ENCODE measurements around the gene CDH16. TPM values are rescaled to one million over a fixed set of nuclear protein-coding genes. Genes with fewer than 3 reads are reported as not detected.

The CDH16 gene
- total RNA-seq, 4 donors from 2014 or later = not detected

DNA sequence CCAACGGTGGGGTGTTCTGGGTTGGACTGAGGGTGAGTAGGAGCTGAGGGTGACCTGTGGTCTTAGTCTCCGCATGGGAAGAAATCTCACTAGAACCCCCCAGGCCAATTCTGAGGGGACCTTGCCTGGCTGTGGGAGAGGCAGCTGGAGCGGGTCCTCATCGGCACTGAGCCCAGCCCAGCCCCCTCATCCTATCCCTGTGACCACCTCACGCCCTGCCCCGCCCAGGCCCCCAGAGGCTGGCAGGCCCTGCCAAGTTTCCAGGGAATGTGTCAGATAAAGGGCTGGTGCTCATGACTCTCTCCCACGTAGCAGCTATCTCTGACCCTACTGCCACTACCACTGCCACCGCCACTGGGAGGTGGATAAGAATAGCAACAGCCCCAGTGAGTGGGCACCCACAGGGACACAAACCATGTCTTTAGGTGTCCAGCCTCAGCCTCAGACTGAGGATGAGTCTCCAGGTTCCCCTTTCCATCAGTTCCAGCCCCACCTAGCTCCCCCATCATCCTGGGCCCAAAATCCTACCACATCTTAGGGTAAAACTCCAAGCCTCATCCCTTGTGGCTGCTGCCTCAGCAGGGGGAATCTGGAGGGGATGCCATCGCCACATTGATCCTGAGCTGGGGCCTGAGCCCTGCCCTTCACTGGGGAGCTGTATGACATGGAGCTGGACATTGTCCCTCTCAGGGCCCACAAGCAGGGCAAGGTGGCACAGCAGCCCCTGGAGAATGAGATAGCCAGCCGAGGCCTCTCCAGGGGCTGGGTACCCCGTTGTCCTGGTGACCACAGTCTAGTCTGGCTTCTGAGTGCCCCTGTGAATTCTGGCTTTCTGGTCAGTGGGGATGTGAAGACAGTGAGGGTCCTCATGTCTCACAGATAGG is 14.9 kb downstream of the CDH16 start:
- ATAC-seq (ENCODE audit: low FRiP score) (no peak), DNase-seq (ENCODE audit: low spot score) (no peak)
- TF ChIP-seq, protein P1, sequence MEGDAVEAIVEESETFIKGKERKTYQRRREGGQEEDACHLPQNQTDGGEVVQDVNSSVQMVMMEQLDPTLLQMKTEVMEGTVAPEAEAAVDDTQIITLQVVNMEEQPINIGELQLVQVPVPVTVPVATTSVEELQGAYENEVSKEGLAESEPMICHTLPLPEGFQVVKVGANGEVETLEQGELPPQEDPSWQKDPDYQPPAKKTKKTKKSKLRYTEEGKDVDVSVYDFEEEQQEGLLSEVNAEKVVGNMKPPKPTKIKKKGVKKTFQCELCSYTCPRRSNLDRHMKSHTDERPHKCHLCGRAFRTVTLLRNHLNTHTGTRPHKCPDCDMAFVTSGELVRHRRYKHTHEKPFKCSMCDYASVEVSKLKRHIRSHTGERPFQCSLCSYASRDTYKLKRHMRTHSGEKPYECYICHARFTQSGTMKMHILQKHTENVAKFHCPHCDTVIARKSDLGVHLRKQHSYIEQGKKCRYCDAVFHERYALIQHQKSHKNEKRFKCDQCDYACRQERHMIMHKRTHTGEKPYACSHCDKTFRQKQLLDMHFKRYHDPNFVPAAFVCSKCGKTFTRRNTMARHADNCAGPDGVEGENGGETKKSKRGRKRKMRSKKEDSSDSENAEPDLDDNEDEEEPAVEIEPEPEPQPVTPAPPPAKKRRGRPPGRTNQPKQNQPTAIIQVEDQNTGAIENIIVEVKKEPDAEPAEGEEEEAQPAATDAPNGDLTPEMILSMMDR (IDR thresholded peaks at IDR 0.05) = no peak

DNA sequence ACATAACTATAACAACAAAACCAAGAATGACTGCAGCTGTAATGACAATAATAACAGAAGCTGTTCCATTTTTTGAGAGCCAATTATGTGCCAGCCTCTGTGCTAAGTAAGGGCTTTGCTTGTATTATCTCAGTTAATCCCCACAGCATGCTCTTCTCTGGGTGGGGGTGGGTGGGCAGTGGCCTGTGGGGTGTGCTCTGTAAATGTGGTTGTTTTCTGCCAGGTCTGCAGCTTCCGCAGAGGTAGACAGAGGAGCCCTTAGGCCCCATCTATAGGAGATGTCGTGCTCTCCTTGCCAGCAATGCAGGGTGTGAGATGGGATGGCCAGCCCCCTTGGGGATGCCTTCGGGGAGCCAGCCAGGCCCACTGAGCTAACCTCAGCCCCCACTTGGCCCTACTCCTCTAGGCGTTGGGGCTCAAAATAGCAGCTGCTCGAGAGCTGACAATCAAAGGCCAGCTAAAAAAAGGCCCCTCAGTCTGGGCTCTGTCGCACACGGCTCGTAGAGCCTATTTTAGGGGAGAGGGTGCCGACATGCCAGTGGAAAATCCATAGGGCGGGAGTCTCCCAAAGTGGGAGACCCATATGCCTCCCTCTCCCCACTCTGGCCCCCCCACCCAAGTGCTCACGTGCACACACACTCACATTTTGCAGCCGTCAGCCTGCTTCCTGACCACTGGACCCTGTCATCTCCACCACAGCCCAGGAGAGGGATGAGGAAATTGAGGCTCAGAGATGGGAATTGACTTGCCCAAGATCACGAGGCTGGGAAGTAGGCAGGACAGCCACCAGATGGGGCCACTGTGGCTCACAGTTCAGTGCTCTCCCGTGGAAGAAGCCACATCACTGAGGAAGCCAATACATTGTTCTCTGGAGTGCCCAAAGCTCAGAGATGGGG is 15.8 kb downstream of the CDH16 start:
- TF ChIP-seq, protein P1 (IDR thresholded peaks at IDR 0.05) = no peak
- no peak for ATAC-seq (ENCODE audit: low FRiP score)
- no peak for DNase-seq (ENCODE audit: low spot score)

DNA sequence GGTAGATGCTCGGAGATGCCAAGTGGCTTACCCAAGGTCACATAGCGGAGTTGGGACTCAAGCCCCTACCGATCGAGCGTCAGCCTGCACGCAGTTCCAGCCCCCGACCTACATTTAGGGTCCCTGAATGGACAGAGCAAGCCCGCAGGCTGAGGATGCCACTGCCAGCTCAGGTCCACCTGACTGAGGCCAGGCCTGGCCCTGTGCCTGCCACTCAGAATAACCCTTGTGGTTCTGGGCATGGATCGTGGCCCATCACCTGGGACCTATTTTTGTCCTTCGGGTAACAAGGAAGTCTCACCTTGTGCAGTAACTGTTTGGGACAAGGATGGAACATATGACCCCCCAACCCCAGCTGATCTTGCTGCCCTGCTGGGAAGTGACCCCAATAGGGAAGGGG is 17.1 kb downstream of the CDH16 start:
- TF ChIP-seq, protein P1 (IDR thresholded peaks at IDR 0.05) = no peak
- ATAC-seq (ENCODE audit: low FRiP score) (no peak), DNase-seq (ENCODE audit: low spot score) (no peak)

DNA sequence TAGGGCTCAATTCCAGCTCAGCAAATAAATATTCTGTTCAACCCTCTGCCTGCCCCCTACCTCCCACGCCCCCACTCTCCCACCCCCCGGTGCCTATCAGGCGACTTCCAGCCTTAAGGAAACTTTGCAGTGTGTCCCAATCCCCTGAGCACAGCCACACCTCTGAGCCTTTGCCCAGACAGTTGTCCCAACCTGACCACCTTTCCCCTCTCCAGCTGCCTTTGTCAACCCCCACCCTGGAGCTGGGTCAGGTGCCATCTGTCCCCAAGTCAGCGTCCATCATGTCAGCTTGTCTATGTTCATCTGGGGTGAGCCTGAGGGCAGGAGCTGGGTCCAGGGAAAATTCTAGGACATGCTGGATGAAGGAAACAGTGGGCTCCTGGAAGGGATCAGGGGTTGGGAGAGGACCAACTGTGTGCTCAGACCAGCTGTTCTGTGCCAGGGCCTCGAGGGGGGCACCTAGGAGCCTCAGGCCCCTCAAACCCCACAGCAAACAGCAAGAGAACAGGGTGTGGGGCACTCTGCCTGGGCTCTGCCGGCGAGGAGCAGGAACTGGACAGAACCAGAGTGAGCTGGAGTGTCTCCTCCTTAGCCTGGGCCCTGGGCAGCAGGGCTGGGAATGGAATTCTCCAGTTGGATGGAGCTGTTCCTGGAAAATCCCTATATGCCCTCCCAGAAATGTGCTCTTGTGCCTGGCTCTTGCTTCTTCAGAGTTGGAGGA is 17.8 kb downstream of the CDH16 start:
- ATAC-seq (ENCODE audit: low FRiP score) = peak; percentile 43
- TF ChIP-seq, protein P1 (IDR thresholded peaks at IDR 0.05) = no peak

DNA sequence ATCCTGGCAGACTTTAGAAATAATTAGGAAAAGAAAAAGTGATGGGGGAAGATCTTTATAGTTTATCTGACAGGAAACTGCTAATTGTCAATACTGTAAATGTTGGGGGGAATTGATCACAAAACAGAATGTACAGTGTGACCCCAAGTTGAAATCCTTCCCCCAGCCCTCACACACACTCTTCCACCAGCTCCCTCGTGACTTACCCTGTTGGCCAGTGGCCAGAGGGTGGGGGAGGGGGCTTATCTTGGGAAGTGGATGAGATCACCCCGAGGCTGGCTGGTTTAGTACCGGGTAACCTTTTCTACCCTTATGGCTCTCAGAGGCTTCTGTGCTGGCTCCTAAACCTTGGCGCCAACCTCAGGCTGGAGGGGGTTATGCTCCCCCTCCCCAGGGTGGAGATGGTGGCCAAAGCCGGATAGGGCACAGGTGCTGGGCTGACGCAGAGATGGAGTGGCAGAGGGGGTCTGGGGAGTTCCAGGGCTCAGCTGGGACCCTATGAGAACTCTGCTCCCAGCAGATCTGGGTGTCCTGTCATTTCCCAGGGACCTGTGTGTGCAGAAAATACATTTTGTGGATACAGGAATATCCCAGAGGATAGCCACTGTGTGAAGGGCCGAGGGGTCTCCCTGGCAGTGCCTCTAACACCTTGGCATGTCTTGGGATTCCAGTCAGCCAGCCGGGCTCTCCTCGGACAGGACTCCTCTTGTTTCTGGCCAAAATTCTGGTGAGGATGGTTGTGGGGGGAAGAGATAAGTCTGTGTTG is 18.6 kb downstream of the CDH16 start:
- DNase-seq (ENCODE audit: low spot score) = peak; percentile 86
- TF ChIP-seq, protein P1 (IDR thresholded peaks at IDR 0.05) = no peak
- peak; percentile 66 for ATAC-seq (ENCODE audit: low FRiP score)

More for the DNA sequence above, 17.8 kb downstream of the CDH16 start:
- no peak for DNase-seq (ENCODE audit: low spot score)
